SIG-M5 treated with dmso at 0.1 percent for 504 hours (cell line): ENCODE results near the gene RIMKLB.
"Not testable (repeated sequence)": the region's sequence is repeated elsewhere in the genome, so short reads cannot be mapped to it uniquely, and the experiment has no call there.

Source experiments
- DNase-seq: peaks from one replicate; lab custom pipeline; 2025; ENCODE audit not compliant: unreplicated experiment; lab: John Stamatoyannopoulos, UW

RIMKLB gene

DNA sequence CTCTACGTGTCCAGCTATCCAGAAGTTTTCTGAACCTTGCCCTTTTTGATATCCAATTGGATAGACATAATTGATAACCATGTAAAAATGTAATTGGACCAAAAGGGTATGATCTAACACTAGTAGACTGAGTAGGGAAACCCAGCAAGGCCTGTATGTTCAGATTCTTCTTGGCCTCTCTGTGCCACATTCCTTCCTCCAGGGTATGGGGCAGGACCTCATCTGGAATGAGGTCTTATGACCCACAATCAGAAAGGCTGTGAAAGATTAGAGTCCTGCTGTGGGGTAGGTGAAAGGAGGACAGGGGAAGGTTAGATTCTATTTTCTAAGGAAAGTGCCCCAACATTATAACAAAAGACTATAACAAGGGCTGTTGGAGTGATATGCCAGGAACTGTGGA lies 73.3 kb downstream of the RIMKLB start:
- DNase-seq: no peak

DNA sequence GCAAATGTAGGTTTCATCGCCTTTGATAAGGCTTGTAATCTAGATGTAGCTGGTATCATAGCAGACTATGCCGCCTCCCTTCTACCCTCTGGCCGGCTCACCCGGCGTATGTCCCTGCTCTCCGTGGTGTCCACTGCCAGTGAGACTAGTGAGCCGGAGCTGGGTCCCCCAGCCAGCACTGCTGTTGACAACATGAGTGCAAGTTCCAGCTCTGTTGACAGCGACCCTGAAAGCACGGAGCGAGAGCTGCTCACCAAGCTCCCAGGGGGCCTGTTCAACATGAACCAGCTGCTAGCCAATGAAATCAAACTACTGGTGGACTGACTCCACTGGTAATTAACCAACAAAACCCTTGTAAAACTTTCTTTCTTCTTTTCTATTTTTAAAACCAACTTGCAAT lies 75.7 kb downstream of the RIMKLB start:
- no peak for DNase-seq

GRCh38 chr12:8779281-8779680 lies 81.5 kb downstream of the RIMKLB start:
- no peak for DNase-seq

DNA sequence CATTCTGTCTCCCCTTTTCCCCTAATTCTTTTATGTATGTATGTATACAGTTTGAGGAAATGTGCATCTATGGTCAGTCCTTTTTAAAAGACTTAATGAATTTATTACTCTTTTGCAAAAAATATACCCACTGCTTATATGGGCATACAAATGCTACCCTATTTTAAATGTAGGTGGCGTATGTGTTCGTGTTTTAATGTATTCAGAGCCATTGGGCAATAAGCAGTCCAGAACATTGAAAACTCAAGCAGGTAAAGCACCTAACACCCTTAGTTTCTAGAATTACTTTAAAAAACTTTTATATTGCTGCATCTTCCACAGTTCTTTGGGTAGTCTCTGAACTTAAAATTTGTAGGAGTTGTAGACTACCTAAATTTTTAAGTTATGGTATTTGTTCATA lies 82.1 kb downstream of the RIMKLB start:
- no peak for DNase-seq

- peak; percentile 21 for DNase-seq
Observed at GRCh38 chr12:8780389-8780788, 82.6 kb downstream of the RIMKLB start.

- DNase-seq: no peak
Observed at GRCh38 chr12:8781381-8782127, 83.8 kb downstream of the RIMKLB start.

GRCh38 chr12:8784290-8784888 lies 86.6 kb downstream of the RIMKLB start:
- DNase-seq: no peak

DNA sequence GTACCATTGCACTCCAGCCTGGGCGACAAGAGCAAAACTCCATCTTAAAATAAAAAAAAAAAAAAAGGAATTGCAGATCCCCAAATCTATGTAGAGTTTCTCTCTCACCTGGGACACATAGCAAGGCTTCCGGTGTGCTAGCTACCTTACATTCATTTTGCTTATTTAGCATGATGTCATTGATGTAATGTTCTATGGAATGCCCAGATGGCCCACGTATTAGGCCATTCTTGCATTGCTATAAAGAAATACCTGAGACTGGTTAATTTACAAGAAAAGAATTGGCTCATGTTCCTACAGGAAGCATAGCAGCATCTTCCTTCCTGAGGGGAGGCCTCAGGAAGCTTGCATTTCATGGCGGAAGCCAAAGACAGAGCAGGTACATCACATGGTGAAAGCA lies 87.7 kb downstream of the RIMKLB start:
- DNase-seq: no peak

GRCh38 chr12:8787206-8787605 lies 89.4 kb downstream of the RIMKLB start:
- DNase-seq: not testable (repeated sequence)

DNA sequence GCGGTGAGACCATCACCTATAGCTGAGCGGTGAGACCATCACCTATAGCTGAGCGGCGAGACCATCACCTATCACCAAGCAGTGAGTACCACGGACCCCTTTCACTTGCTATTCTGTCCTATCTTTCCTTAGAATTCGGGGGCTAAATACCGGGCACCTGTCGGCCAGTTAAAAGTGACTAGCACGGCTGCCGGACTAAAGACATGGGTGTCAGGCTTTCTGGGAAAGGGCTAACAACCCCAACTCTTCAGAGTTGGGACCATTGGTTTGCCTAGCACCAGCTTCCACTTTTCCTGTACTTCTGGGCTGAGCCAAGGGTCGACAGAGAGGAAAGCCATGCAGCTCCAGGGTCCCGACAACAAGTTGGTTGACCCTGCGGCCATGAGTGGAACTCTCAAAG lies 90.9 kb downstream of the RIMKLB start:
- not testable (repeated sequence) for DNase-seq

- not testable (repeated sequence) for DNase-seq
Observed at GRCh38 chr12:8789341-8790013, 91.7 kb downstream of the RIMKLB start.

DNA sequence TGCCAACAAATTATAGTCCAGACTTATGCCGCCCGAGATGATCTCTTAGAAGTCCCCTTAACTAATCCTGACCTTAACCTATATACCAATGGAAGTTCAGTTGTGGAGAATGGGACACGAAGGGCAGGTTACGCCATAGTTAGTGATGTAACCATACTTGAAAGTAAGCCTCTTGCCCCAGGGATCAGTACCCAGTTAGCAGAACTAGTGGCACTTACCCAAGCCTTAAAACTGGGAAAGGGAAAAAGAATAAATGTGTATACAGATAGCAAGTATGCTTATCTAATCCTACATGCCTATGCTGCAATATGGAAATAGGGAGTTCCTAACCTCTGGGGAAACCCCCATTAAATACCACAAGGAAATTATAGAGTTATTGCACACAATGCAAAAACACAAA lies 95.4 kb downstream of the RIMKLB start:
- DNase-seq: not testable (repeated sequence)

DNA sequence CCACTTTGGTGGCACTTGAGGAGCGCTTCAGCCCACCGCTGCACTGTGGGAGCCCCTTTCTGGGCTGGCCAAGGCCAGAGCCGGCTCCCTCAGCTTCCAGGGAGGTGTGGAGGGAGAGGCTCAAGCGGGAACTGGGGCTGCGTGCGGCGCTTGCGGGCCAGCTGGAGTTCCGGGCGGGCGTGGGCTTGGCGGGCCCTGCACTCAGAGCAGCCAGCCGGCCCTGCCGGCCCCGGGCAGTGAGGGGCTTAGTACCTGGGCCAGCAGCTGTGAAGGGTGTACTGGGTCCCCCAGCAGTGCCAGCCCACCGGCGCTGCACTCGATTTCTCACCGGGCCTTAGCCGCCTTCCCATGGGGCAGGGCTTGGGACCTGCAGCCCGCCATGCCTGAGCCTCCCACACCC lies 96.8 kb downstream of the RIMKLB start:
- not testable (repeated sequence) for DNase-seq

DNA sequence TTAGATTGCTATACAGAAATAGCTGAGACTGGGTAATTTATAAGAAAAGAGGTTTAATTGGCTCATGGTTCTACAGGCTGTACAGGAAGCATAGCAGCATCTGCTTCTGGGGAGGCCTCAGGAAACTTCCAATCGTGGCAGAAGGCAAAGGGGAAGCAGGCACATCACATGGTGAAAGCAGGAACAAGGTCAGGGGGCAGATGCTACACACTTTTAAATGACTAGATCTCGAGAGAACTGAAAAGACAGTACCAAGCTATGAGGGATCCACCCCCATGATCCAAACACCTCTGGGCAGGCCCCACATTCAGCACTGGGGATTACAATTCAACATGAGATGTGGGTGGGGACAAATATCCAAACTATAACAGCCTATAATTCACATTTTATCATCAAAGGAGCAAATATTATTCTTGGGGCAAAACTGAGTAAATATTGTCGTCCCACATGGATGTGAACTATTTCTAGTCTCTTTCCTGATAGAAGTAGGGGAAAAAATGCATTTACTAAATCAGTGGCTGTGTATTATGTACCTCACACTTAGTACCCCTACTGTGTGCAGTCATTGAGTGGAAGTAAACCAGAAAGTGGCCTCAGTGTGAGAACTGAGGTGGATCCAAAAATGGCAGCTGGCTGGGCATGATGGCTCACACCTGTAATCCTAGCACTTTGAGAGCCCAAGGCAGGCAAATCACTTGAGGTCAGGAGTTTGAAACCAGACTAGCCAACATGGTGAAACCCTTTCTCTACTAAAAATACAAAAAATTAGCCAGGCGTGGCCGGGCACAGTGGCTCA lies 99.2 kb downstream of the RIMKLB start:
- no peak for DNase-seq

- DNase-seq: not testable (repeated sequence)
Observed at GRCh38 chr12:8801213-8801612, 103.4 kb downstream of the RIMKLB start.

GRCh38 chr12:8804833-8805232 lies 107.0 kb downstream of the RIMKLB start:
- not testable (repeated sequence) for DNase-seq

DNA sequence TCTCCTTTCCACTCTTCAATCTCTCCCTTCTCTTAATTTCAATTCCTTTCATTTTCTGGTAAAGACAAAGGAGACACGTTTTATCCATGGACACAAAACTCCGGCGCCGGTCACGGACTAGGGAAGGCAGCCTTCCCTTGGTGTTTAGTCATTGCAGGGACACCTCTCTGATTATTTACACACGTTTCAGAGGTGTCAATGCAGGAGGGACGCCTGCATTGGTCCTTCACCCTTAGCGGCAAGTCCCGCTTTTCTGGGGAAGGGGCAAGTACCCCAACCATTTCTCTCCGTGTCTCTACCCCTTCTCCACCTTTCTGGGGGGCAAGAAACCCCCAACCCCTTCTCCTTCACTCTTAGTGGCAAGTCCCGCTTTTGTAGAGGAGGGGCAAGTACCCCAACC lies 107.7 kb downstream of the RIMKLB start:
- DNase-seq: not testable (repeated sequence)

DNA sequence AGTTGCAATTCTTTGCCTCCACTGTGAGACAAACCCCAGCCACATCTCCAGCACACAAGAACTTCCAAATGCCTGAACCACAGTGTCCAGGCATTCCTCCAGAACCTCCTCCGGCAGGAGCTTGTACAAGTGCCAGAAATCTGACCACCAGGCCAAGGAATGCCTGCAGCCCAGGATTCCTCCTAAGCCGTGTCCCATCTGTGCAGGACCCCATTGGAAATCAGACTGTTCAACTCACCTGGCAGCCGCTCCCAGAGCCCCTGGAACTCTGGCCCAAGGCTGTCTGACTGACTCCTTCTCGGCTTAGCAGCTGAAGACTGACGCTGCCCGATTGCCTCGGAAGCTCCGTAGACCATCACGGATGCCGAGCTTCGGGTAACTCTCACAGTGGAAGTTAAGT lies 109.3 kb downstream of the RIMKLB start:
- not testable (repeated sequence) for DNase-seq

DNA sequence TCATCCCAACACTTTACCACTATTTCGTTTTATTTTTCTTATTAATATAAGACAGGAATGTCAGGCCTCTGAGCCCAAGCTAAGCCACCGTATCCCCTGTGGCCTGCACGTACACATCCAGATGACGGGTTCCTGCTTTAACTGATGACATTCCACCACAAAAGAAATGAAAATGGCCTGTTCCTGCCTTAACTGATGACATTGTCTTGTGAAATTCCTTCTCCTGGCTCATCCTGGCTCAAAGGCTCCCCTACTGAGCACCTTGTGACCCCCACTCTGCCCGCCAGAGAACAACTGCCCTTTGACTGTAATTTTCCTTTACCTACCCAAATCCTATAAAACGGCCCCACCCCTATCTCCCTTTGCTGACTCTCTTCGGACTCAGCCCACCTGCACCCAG lies 112.3 kb downstream of the RIMKLB start:
- not testable (repeated sequence) for DNase-seq

- DNase-seq: no peak
Observed at GRCh38 chr12:8813572-8814357, 116.0 kb downstream of the RIMKLB start.
